PC-3 (cell line): Measurements from ENCODE around the gene FDX1. TPM values are rescaled to one million over a fixed set of nuclear protein-coding genes. Genes with fewer than 3 reads are reported as not detected.

Source experiments
- ATAC-seq: fragments of 200-7000 bp; cut with Tn5 transposase; 2 replicates; pipeline ENCODE4 v1.9.1; 2020; ENCODE audit warnings: mild to moderate bottlenecking, moderate library complexity
- BruUV-seq: library from RNA; stranded (reverse); fragments of 400-500 nt; replicated peaks from 2 replicates; lab custom pipeline; 2021; lab: Mats Ljungman, UMichigan
- CTCF ChIA-PET: fragments of 300-600 bp; sonication (Branson Sonifier 250); formaldehyde crosslinking; loops from one replicate; lab custom pipeline; 2022; ENCODE audit warnings: antibody characterized with exemption; lab: Charles Lee
- POLR2A ChIA-PET: fragments of 300-600 bp; sonication (Branson Sonifier 250); formaldehyde crosslinking; loops from one replicate; lab custom pipeline; 2022; ENCODE audit warnings: antibody characterized with exemption; ENCODE audit not compliant: unreplicated experiment; lab: Charles Lee
- DNase-seq: peaks from one replicate; pipeline ENCODE4 v3.0.0-alpha.2; 2015
- H2AFZ ChIP-seq: fragments of 300-600 bp; sonication (generic); 2 replicates; pipeline ENCODE4 v1.6.0; 2016; ENCODE audit warnings: antibody characterized with exemption, low read length
- H3F3A ChIP-seq: fragments of 300-600 bp; sonication (generic); one replicate; pipeline ENCODE4 v1.6.0; 2017; ENCODE audit warnings: antibody characterized with exemption, low read length, control low read depth, mild to moderate bottlenecking; ENCODE audit not compliant: unreplicated experiment
- H3K27ac ChIP-seq: fragments of 300-600 bp; sonication (generic); 2 replicates; pipeline ENCODE4 v1.5.1; 2016; ENCODE audit warnings: mild to moderate bottlenecking, low read length
- H3K27me3 ChIP-seq: fragments of 300-600 bp; sonication (generic); 2 replicates; pipeline ENCODE4 v1.6.1; 2016; ENCODE audit warnings: low read length, mixed read lengths
- H3K36me3 ChIP-seq: fragments of 300-600 bp; sonication (generic); 2 replicates; pipeline ENCODE4 v1.6.1; 2016; ENCODE audit warnings: low read depth, mixed run types, low read length, mixed read lengths
- H3K4me1 ChIP-seq: fragments of 300-600 bp; sonication (generic); 2 replicates; pipeline ENCODE4 v1.5.1; 2016; ENCODE audit warnings: low read length; ENCODE audit not compliant: insufficient read depth
- H3K4me2 ChIP-seq: fragments of 300-600 bp; sonication (generic); 2 replicates; pipeline ENCODE4 v1.6.0; 2016; ENCODE audit warnings: low read length
- H3K4me3 ChIP-seq: fragments of 300-600 bp; sonication (generic); 2 replicates; pipeline ENCODE4 v1.5.1; 2016; ENCODE audit warnings: mild to moderate bottlenecking, low read length, mixed read lengths
- H3K79me2 ChIP-seq: fragments of 300-600 bp; sonication (generic); 2 replicates; pipeline ENCODE4 v1.6.1; 2017; ENCODE audit warnings: low read length, mixed read lengths
- H3K9ac ChIP-seq: fragments of 300-600 bp; sonication (generic); 2 replicates; pipeline ENCODE4 v1.6.0; 2016; ENCODE audit warnings: mild to moderate bottlenecking, low read length
- H3K9me2 ChIP-seq: fragments of 300-600 bp; sonication (generic); replicated peaks from 2 replicates; pipeline ENCODE4 v1.6.1; 2016; ENCODE audit warnings: mixed run types, low read length, mixed read lengths
- H3K9me3 ChIP-seq: fragments of 300-600 bp; sonication (generic); 2 replicates; pipeline ENCODE4 v1.6.1; 2016; ENCODE audit warnings: low read length, mixed read lengths
- H4K20me1 ChIP-seq: fragments of 300-600 bp; sonication (generic); 2 replicates; pipeline ENCODE4 v1.6.1; 2016; ENCODE audit warnings: low read length, mixed read lengths
- CTCF ChIP-seq: fragments of 300-600 bp; sonication (generic); conservative IDR thresholded peaks from 2 replicates; pipeline ENCODE4 v1.5.1; 2017; ENCODE audit warnings: antibody characterized with exemption, low read depth, mild to moderate bottlenecking, low read length
- EZH2 ChIP-seq: fragments of 300-600 bp; sonication (generic); IDR thresholded peaks from one replicate; pipeline ENCODE4 v1.6.1; 2017; ENCODE audit warnings: antibody characterized with exemption, mild to moderate bottlenecking, low read length; ENCODE audit not compliant: unreplicated experiment
- EZH2phosphoT487 ChIP-seq: fragments of 300-600 bp; sonication (generic); IDR thresholded peaks from 2 replicates; pipeline ENCODE4 v1.6.1; 2018; ENCODE audit warnings: mild to moderate bottlenecking, antibody characterized with exemption, low read length, borderline replicate concordance
- intact Hi-C: fragments of 100-400 bp; cut with micrococcal nuclease; formaldehyde crosslinking; loops from 2 replicates; pipeline ENCODE4 v1.9.0; 2023
- total RNA-seq: library from RNA; depleted of rRNA; stranded (reverse); fragments of >200 nt; gene quantifications from 2 replicates; pipeline ENCODE4 v1.2.3, GENCODE V29; 2014

Gene FDX1
- total RNA-seq, 1 experiment from 2014 or later, result 14.8 TPM

GRCh38 chr11:110471371-110471770 lies 41.6 kb downstream of the FDX1 start:
- Histone ChIP-seq H4K20me1 (no peaks in the 10 kb centered on the region), H2AFZ (no peak overlapping the region), H3K27ac (no peak overlapping the region), H3K4me3 (no peak overlapping the region), H3K9ac (no peak overlapping the region), H3K79me2 (no peaks in the 10 kb centered on the region), H3F3A (no peaks in the 10 kb centered on the region), H3K27me3 (no peaks in the 10 kb centered on the region), H3K4me2 (no peak overlapping the region), H3K36me3 (no peaks in the 10 kb centered on the region), H3K9me2 (no peaks in the 10 kb centered on the region), H3K9me3 (no peaks in the 10 kb centered on the region), H3K4me1 (peaks cover 18% of the 10 kb centered on the region; the same call in 1 of the 2 replicates)
- CTCF ChIA-PET, result no interaction called here
- POLR2A ChIA-PET, result no interaction called here
- ATAC-seq (no peak), DNase-seq (no peak)
- TF ChIP-seq EZH2, result no peak
- intact Hi-C loops, result no loop called here
- no TSS peak for BruUV-seq

- intact Hi-C loops, result no loop called here
- no peaks in the 10 kb centered on the region for H3K9me3 ChIP-seq
- H3K79me2 ChIP-seq, result no peaks in the 10 kb centered on the region
- CTCF ChIA-PET, result no interaction called here
- no peaks in the 10 kb centered on the region for H3K9me2 ChIP-seq
- H2AFZ ChIP-seq, result no peak overlapping the region
- peaks cover 18% of the 10 kb centered on the region; the same call in 1 of the 2 replicates for H3K4me1 ChIP-seq
- no TSS peak for BruUV-seq
- TF ChIP-seq CTCF, result no peak
- no peak for TF ChIP-seq EZH2phosphoT487
- TF ChIP-seq EZH2, result no peak
- H3F3A ChIP-seq, result no peaks in the 10 kb centered on the region
- DNase-seq (peak; percentile 73), ATAC-seq (peak; percentile 69)
- no peak overlapping the region for H3K4me3 ChIP-seq
- no peaks in the 10 kb centered on the region for H4K20me1 ChIP-seq
- no peak overlapping the region for H3K4me2 ChIP-seq
- H3K27me3 ChIP-seq, result no peaks in the 10 kb centered on the region
- H3K9ac ChIP-seq, result no peak overlapping the region
- POLR2A ChIA-PET, result no interaction called here
- no peaks in the 10 kb centered on the region for H3K36me3 ChIP-seq
- H3K27ac ChIP-seq, result no peak overlapping the region
Observed at GRCh38 chr11:110472858-110473257, 43.1 kb downstream of the FDX1 start.

GRCh38 chr11:110473706-110474105 lies 44.0 kb downstream of the FDX1 start:
- ATAC-seq, result no peak
- no peaks in the 10 kb centered on the region for H3K27me3 ChIP-seq
- BruUV-seq, result no TSS peak
- H2AFZ ChIP-seq, result no peak overlapping the region
- H3F3A ChIP-seq, result no peaks in the 10 kb centered on the region
- intact Hi-C loops, result no loop called here
- ChIA-PET CTCF (no interaction called here), POLR2A (no interaction called here)
- no peaks in the 10 kb centered on the region for H3K79me2 ChIP-seq
- TF ChIP-seq EZH2phosphoT487 (no peak), EZH2 (no peak)
- H3K4me1 ChIP-seq, result peaks cover 18% of the 10 kb centered on the region; the same call in 1 of the 2 replicates
- H3K4me2 ChIP-seq, result no peak overlapping the region
- H4K20me1 ChIP-seq, result no peaks in the 10 kb centered on the region
- no peak for DNase-seq
- H3K9me3 ChIP-seq, result no peaks in the 10 kb centered on the region
- H3K36me3 ChIP-seq, result no peaks in the 10 kb centered on the region
- no peak overlapping the region for H3K4me3 ChIP-seq
- no peaks in the 10 kb centered on the region for H3K9me2 ChIP-seq
- no peak overlapping the region for H3K27ac ChIP-seq
- H3K9ac ChIP-seq, result no peak overlapping the region

GRCh38 chr11:110474578-110474977 lies 44.8 kb downstream of the FDX1 start:
- Histone ChIP-seq H3K4me3 (no peak overlapping the region), H2AFZ (no peak overlapping the region), H3F3A (no peaks in the 10 kb centered on the region), H3K27me3 (no peaks in the 10 kb centered on the region), H3K4me2 (no peak overlapping the region), H3K9ac (no peak overlapping the region), H3K4me1 (peaks cover 18% of the 10 kb centered on the region; the same call in 1 of the 2 replicates), H3K79me2 (no peaks in the 10 kb centered on the region), H3K9me3 (no peaks in the 10 kb centered on the region), H4K20me1 (no peaks in the 10 kb centered on the region), H3K36me3 (no peaks in the 10 kb centered on the region), H3K9me2 (no peaks in the 10 kb centered on the region), H3K27ac (no peak overlapping the region)
- intact Hi-C loops, result no loop called here
- no TSS peak for BruUV-seq
- DNase-seq (no peak), ATAC-seq (no peak)
- ChIA-PET CTCF (no interaction called here), POLR2A (no interaction called here)
- no peak for TF ChIP-seq EZH2
- no peak for TF ChIP-seq EZH2phosphoT487
- no peak for TF ChIP-seq CTCF
